MM.1S (cell line): ENCODE results near the gene CDC42SE2.

Experiments
- DNase-seq: peaks from one replicate; pipeline ENCODE4 v3.0.0-alpha.2; 2015
- H2AFZ ChIP-seq: fragments of 300-600 bp; sonication (generic); 2 replicates; pipeline ENCODE4 v1.6.0; 2016; ENCODE audit warnings: antibody characterized with exemption, low read length
- H3F3A ChIP-seq: fragments of 300-600 bp; sonication (generic); 2 replicates; pipeline ENCODE4 v1.6.1; 2016; ENCODE audit warnings: mild to moderate bottlenecking, antibody characterized with exemption, low read length, moderate library complexity, mixed read lengths; ENCODE audit not compliant: insufficient read depth
- H3K27ac ChIP-seq: fragments of 300-600 bp; sonication (generic); 2 replicates; pipeline ENCODE4 v1.5.1; 2016; ENCODE audit warnings: mild to moderate bottlenecking, low read length
- H3K27me3 ChIP-seq: fragments of 300-600 bp; sonication (generic); replicated peaks from 2 replicates; pipeline ENCODE4 v1.6.0; 2016; ENCODE audit warnings: low read length; ENCODE audit not compliant: insufficient read depth
- H3K36me3 ChIP-seq: fragments of 300-600 bp; sonication (generic); replicated peaks from 2 replicates; pipeline ENCODE4 v1.6.1; 2016; ENCODE audit warnings: mild to moderate bottlenecking, low read length, mixed read lengths; ENCODE audit not compliant: insufficient read depth
- H3K4me1 ChIP-seq: fragments of 300-600 bp; sonication (generic); 2 replicates; pipeline ENCODE4 v1.6.1; 2016; ENCODE audit warnings: low read length, mixed read lengths
- H3K4me2 ChIP-seq: fragments of 300-600 bp; sonication (generic); 2 replicates; pipeline ENCODE4 v1.6.0; 2016; ENCODE audit warnings: low read depth, low read length
- H3K4me3 ChIP-seq: fragments of 300-600 bp; sonication (generic); 2 replicates; pipeline ENCODE4 v1.5.1; 2016; ENCODE audit warnings: low read length, mixed read lengths
- H3K79me2 ChIP-seq: fragments of 300-600 bp; sonication (generic); 2 replicates; pipeline ENCODE4 v1.6.1; 2016; ENCODE audit warnings: mixed run types, low read length, mixed read lengths
- H3K9ac ChIP-seq: fragments of 300-600 bp; sonication (generic); 2 replicates; pipeline ENCODE4 v1.6.1; 2016; ENCODE audit warnings: low read length, mixed read lengths
- H3K9me2 ChIP-seq: fragments of 300-600 bp; sonication (generic); replicated peaks from 2 replicates; pipeline ENCODE4 v1.6.1; 2016; ENCODE audit warnings: mild to moderate bottlenecking, low read length, mixed read lengths; ENCODE audit not compliant: insufficient read depth
- H3K9me3 ChIP-seq: fragments of 300-600 bp; sonication (generic); replicated peaks from 2 replicates; pipeline ENCODE4 v1.6.1; 2016; ENCODE audit warnings: mild to moderate bottlenecking, low read length, mixed read lengths; ENCODE audit not compliant: insufficient read depth
- H4K20me1 ChIP-seq: fragments of 300-600 bp; sonication (generic); 2 replicates; pipeline ENCODE4 v1.6.1; 2016; ENCODE audit warnings: mild to moderate bottlenecking, low read length, moderate library complexity, mixed read lengths; ENCODE audit not compliant: insufficient read depth
- EZH2 ChIP-seq: fragments of 300-600 bp; sonication (generic); optimal IDR thresholded peaks from 2 replicates; pipeline ENCODE3; 2017; ENCODE audit warnings: low read depth, mild to moderate bottlenecking, antibody characterized with exemption, low read length, mixed read lengths
- EZH2phosphoT487 ChIP-seq: fragments of 300-600 bp; sonication (generic); IDR thresholded peaks from 2 replicates; pipeline ENCODE4 v1.6.1; 2018; ENCODE audit warnings: antibody characterized with exemption, low read length
- TF ChIP-seq, protein P1 (sequence below): fragments of 300-600 bp; sonication (generic); IDR thresholded peaks from 2 replicates; pipeline ENCODE4 v1.5.1; 2016; ENCODE audit warnings: antibody characterized with exemption, low read length, mixed read lengths

The CDC42SE2 gene

GRCh38 chr5:131316026-131316425 lies 52.2 kb downstream of the CDC42SE2 start:
- TF ChIP-seq, protein P1, sequence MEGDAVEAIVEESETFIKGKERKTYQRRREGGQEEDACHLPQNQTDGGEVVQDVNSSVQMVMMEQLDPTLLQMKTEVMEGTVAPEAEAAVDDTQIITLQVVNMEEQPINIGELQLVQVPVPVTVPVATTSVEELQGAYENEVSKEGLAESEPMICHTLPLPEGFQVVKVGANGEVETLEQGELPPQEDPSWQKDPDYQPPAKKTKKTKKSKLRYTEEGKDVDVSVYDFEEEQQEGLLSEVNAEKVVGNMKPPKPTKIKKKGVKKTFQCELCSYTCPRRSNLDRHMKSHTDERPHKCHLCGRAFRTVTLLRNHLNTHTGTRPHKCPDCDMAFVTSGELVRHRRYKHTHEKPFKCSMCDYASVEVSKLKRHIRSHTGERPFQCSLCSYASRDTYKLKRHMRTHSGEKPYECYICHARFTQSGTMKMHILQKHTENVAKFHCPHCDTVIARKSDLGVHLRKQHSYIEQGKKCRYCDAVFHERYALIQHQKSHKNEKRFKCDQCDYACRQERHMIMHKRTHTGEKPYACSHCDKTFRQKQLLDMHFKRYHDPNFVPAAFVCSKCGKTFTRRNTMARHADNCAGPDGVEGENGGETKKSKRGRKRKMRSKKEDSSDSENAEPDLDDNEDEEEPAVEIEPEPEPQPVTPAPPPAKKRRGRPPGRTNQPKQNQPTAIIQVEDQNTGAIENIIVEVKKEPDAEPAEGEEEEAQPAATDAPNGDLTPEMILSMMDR: no peak
- TF ChIP-seq EZH2: no peak
- no peak for TF ChIP-seq EZH2phosphoT487
- H3K9ac ChIP-seq: no peak overlapping the region
- no peak overlapping the region for H3K27ac ChIP-seq
- H3K9me3 ChIP-seq: no peaks in the 10 kb centered on the region
- no peaks in the 10 kb centered on the region for H3K4me1 ChIP-seq
- H3K9me2 ChIP-seq: no peaks in the 10 kb centered on the region
- no peak for DNase-seq
- no peak overlapping the region for H3K4me3 ChIP-seq
- H3K27me3 ChIP-seq: no peaks in the 10 kb centered on the region
- no peak overlapping the region for H2AFZ ChIP-seq
- peaks cover 92% of the 10 kb centered on the region for H3K79me2 ChIP-seq
- H3F3A ChIP-seq: no peaks in the 10 kb centered on the region
- H3K36me3 ChIP-seq: no peaks in the 10 kb centered on the region; the same call in 1 of the 2 replicates
- peaks cover 15% of the 10 kb centered on the region; the same call in 1 of the 2 replicates for H4K20me1 ChIP-seq
- no peak overlapping the region for H3K4me2 ChIP-seq

GRCh38 chr5:131316822-131317221 lies 53.0 kb downstream of the CDC42SE2 start:
- Histone ChIP-seq H3K27me3 (no peaks in the 10 kb centered on the region), H3K9me2 (no peaks in the 10 kb centered on the region), H3K79me2 (peaks cover 96% of the 10 kb centered on the region), H3K27ac (no peak overlapping the region), H3K4me3 (no peak overlapping the region), H3K4me2 (no peak overlapping the region), H3K9ac (no peak overlapping the region), H3F3A (no peaks in the 10 kb centered on the region), H2AFZ (no peak overlapping the region), H3K9me3 (no peaks in the 10 kb centered on the region), H3K36me3 (no peaks in the 10 kb centered on the region; the same call in 1 of the 2 replicates), H3K4me1 (no peaks in the 10 kb centered on the region), H4K20me1 (peaks cover 15% of the 10 kb centered on the region; the same call in 1 of the 2 replicates)
- TF ChIP-seq EZH2 (no peak), EZH2phosphoT487 (no peak)
- TF ChIP-seq, protein P1: no peak
- no peak for DNase-seq

GRCh38 chr5:131318455-131318854 lies 54.6 kb downstream of the CDC42SE2 start:
- Histone ChIP-seq H3K36me3 (no peaks in the 10 kb centered on the region; the same call in 1 of the 2 replicates), H3K4me3 (no peak overlapping the region), H3K4me2 (no peak overlapping the region), H3K9me3 (no peaks in the 10 kb centered on the region), H3K79me2 (peaks cover 96% of the 10 kb centered on the region), H3K9me2 (no peaks in the 10 kb centered on the region), H3K27ac (no peak overlapping the region), H3K27me3 (no peaks in the 10 kb centered on the region), H3F3A (no peaks in the 10 kb centered on the region; the same call in 1 of the 2 replicates), H3K4me1 (peaks cover 5% of the 10 kb centered on the region; the same call in 1 of the 2 replicates), H2AFZ (no peak overlapping the region), H3K9ac (no peak overlapping the region), H4K20me1 (peaks cover 12% of the 10 kb centered on the region; the same call in 1 of the 2 replicates)
- no peak for DNase-seq
- TF ChIP-seq EZH2: no peak
- no peak for TF ChIP-seq EZH2phosphoT487
- TF ChIP-seq, protein P1: no peak
